Skeletal muscle tissue (tissue), 4 donors: Measurements from ENCODE around the gene PTGR3. TPM values are rescaled to one million over a fixed set of nuclear protein-coding genes. Genes with fewer than 3 reads are reported as not detected.

ENCODE experiments used
- H3K27ac ChIP-seq: one replicate; pipeline ENCODE4 v1.7.0; 2013; ENCODE audit warnings: mild to moderate bottlenecking, low read depth, low read length, inconsistent platforms
- H3K27me3 ChIP-seq, 3 donors: one replicate each; pipeline ENCODE4 v1.7.0; 2013; ENCODE audit warnings: low read length in 3 of 3; ENCODE audit not compliant: control insufficient read depth in 3 of 3, insufficient read depth in 3 of 3
- H3K36me3 ChIP-seq, 3 donors: one replicate each; pipeline ENCODE4 v1.7.0; 2013; ENCODE audit warnings: low read length in 3 of 3; ENCODE audit not compliant: control insufficient read depth in 3 of 3, insufficient read depth in 3 of 3
- H3K4me1 ChIP-seq, 3 donors: one replicate each; pipeline ENCODE4 v1.7.0; 2013; ENCODE audit warnings: low read length in 3 of 3, mild to moderate bottlenecking in 3 of 3; ENCODE audit not compliant: control insufficient read depth in 3 of 3, insufficient read depth in 3 of 3
- H3K4me3 ChIP-seq, 3 donors: one replicate each; pipeline ENCODE4 v1.7.0; 2013; ENCODE audit warnings: low read length in 3 of 3
- H3K9ac ChIP-seq, 3 donors: one replicate each; pipeline ENCODE4 v1.7.0; 2013; ENCODE audit warnings: low read length in 3 of 3, mild to moderate bottlenecking in 3 of 3, moderate library complexity in 2 of 3, low read depth in 1 of 3
- H3K9me3 ChIP-seq, 3 donors: one replicate each; pipeline ENCODE4 v1.7.0; 2013; ENCODE audit warnings: low read length in 3 of 3; ENCODE audit not compliant: control insufficient read depth in 3 of 3
- total RNA-seq: library from RNA; depleted of rRNA; stranded (reverse); fragments of >200 nt; gene quantifications from one replicate; pipeline ENCODE4 v1.2.3, GENCODE V29; 2014
- donor health status: Osteomylitis.

PTGR3 gene
- total RNA-seq, 1 donor from 2014 or later = 12.5 TPM

DNA sequence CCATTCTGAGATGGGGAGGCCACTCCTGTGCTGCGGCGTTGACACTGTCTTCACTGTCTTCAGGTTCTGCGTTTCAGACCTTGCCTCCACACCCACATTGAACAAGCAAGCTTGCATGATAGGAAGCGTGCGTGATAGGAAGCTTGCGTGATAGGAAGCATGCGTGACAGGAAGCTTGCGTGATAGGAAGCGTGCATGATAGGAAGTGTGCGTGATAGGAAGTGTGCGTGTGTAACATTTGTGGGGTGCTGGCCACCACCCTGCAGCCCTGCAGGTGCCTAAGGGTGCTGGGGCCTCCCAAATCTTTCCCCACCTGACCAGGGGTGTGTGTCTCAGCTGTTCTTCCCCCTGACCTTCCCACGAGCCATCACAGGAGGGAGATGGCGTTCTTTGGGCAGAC, 27.0 kb upstream of the PTGR3 start:
- H3K9me3 ChIP-seq = no peaks in the 10 kb centered on the region
- H3K27me3 ChIP-seq = no peaks in the 10 kb centered on the region
- H3K36me3 ChIP-seq = peaks cover 0 to 5% (median 3%) of the 10 kb centered on the region in 3 donors
- no peak overlapping the region for H3K9ac ChIP-seq
- H3K4me1 ChIP-seq = peaks cover 4 to 14% (median 8%) of the 10 kb centered on the region in 3 donors
- no peak overlapping the region for H3K4me3 ChIP-seq
- no peak overlapping the region for H3K27ac ChIP-seq

DNA sequence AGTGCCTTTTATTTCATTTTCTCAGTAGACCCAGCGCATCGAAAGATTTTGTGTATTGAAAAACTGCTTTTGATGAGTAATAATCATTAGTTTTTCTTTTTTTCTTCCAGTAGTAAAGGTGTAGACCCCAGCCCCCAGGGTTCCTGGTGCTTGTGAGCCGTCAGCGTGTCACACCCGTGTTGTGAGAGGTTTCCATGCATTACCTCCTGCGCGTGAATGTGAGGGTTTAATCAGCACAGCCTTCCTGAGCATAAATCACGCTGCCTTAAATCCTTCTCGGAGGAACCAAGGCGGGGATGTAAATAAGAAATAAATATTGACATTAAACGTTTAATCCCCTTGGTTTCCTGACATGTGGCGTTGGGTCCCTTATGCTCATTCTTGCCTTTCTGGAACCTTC, 26.0 kb upstream of the PTGR3 start:
- Histone ChIP-seq H3K9me3 (no peaks in the 10 kb centered on the region), H3K9ac (no peak overlapping the region), H3K4me1 (peaks cover 6 to 16% (median 9%) of the 10 kb centered on the region in 3 donors), H3K36me3 (peaks cover 0 to 5% (median 3%) of the 10 kb centered on the region in 3 donors), H3K27ac (no peak overlapping the region), H3K4me3 (no peak overlapping the region), H3K27me3 (no peaks in the 10 kb centered on the region)

DNA sequence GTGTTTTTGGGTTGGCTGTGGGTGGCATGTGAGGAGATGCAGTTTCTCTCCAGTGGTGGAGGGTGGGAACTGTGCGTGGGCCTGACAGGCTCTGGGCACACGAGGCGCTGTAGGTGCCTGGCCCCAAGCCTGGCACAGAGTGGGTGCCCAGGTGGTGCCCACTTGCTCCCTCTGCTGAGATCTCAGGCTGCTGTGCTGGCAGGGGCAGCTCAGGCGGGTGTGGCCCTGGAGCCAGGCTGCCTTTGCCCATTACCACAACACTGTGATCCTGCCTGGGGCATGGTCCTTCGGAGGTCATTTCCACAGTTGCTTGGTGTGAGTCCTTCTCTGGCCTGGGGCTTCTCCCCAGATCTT, 22.1 kb upstream of the PTGR3 start:
- Histone ChIP-seq H3K9ac (no peak overlapping the region), H3K4me1 (peaks cover 19 to 44% (median 21%) of the 10 kb centered on the region in 3 donors), H3K4me3 (no peak overlapping the region), H3K9me3 (no peaks in the 10 kb centered on the region), H3K27me3 (no peaks in the 10 kb centered on the region), H3K27ac (peak overlapping the region; percentile 39), H3K36me3 (peaks cover 0 to 4% (median 3%) of the 10 kb centered on the region in 3 donors)

DNA sequence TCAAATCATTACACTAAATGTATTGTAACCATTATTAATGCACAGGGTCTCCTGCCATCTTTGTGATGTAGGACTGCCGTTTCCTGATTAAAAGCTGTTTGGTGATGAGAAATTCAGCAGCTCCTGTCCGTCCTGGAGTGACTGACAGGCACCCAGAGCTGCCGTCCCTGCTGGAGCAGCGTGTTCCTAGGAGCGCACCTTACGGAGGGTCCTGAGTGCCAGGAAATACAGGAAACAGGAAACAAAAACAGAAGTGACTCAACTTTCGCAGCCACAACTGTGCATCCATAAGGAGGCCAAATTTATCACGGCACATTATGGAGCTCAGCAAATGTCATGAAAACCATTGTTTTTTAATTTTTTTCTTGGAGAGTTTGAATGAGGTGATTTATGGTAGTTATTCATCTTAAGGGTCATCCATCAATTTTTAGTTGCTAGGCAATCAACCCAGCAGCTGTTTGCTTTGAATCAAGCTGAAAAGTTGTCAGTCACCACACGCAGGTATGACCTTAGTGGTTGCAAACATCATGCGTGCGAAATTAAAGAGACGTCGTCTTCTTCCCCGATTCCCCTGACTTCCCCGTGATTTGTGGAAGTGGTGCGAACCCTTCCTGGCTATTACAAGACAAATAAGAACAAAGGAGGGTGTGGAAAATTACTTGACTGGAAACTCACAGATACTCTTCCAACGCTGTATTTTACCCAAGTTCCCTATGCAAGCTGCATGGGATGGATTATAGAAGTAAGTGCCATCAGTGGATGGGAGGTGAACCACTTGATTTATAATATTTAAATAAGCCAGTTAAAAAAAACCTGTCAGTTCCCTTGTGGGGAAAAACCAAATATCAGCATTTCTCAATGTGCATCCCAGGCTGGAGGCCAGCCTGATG, 21.5 kb upstream of the PTGR3 start:
- Histone ChIP-seq H3K4me1 (peaks cover 19 to 40% (median 21%) of the 10 kb centered on the region in 3 donors), H3K27me3 (no peaks in the 10 kb centered on the region), H3K9me3 (no peaks in the 10 kb centered on the region), H3K27ac (peak overlapping the region; percentile 39), H3K9ac (no peak overlapping the region), H3K4me3 (no peak overlapping the region), H3K36me3 (no peaks in the 10 kb centered on the region)

DNA sequence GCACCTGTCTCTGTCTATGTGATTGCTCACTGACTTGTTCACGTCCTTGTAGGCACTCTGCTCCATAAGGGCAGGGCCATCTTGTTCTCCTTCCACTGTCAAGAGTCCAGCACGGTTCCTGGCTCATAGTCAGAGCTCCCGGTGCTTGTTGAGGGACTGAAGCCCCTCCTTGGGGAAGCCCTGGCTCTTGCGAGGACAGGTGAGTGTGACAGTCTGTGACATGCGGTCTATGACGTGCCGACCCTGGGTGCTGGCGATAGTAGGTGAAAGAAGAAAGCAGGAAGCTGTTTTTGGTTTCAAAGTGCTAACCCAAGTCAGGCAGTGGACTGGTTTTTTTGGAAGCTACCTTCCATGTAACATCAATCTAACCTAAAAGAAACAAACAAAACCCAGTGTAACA, 20.5 kb upstream of the PTGR3 start:
- H3K4me3 ChIP-seq = no peak overlapping the region
- H3K36me3 ChIP-seq = no peaks in the 10 kb centered on the region
- no peak overlapping the region for H3K9ac ChIP-seq
- H3K9me3 ChIP-seq = no peaks in the 10 kb centered on the region
- no peak overlapping the region for H3K27ac ChIP-seq
- no peaks in the 10 kb centered on the region for H3K27me3 ChIP-seq
- peaks cover 19 to 40% (median 21%) of the 10 kb centered on the region in 3 donors for H3K4me1 ChIP-seq

DNA sequence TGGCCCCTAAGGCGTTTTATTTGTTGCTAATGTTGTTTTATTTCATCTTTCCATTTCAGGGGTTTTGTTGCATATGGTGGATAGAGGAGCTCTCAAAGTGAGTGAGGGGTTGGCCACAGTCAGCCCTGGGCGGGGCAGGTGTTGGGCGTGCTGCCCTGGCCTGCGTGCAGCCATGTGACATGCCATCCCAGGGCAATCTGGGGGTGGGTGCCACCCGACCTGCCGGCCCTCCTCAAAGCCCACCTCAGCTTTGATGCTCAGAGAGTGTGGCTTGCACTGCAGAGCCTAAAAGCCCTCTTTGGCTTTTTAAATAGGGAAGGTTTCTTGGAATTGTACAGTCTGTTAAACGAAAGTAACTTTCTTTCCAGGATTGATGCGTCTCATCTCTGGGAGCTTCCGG, 20.0 kb upstream of the PTGR3 start:
- Histone ChIP-seq H3K4me3 (no peak overlapping the region), H3K9me3 (no peaks in the 10 kb centered on the region), H3K27me3 (no peaks in the 10 kb centered on the region), H3K4me1 (peaks cover 19 to 40% (median 21%) of the 10 kb centered on the region in 3 donors), H3K27ac (no peak overlapping the region), H3K36me3 (no peaks in the 10 kb centered on the region), H3K9ac (no peak overlapping the region)

DNA sequence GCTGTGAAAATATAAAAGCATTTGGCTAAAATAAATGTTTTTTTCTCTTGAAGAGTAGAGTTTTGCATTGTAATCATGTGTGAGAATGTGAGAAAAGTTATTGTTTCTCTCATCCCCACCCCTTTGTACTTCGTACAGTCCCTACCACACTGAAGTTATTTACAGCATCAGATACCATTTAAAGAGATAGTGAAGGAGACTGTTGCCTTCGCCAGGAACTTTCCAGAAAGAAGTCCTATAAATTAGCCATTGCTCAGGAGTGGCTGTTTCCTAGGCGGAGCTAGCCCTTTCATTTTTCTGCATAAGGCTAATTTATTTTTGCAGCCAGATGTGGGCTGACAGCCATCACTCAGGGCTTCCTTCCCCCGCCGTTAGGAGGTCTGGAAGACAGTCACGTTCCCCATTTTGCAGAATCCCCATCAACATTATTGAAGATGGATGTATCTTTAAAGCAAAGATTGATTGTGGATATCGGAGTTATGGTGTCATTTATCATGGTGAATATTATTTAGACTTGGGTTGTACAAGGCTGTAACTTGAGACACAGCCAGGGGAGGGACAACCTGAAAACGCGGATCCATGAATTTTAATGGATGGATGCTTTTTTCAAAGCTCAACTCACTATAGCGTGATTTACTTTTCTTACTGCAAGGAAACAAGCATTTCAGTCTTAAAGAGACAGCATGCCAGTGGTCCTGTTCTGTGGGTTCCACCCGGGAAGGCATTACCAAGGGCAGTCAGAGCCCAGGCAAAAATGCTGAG, 18.8 kb upstream of the PTGR3 start:
- Histone ChIP-seq H3K9ac (peak overlapping the region in 2 of 3 donors; percentile 26 to 29), H3K4me3 (peak overlapping the region in 2 of 3 donors; percentile 1 to 17), H3K27me3 (no peaks in the 10 kb centered on the region), H3K9me3 (no peaks in the 10 kb centered on the region), H3K36me3 (no peaks in the 10 kb centered on the region), H3K4me1 (peaks cover 19 to 46% (median 29%) of the 10 kb centered on the region in 3 donors), H3K27ac (no peak overlapping the region)

DNA sequence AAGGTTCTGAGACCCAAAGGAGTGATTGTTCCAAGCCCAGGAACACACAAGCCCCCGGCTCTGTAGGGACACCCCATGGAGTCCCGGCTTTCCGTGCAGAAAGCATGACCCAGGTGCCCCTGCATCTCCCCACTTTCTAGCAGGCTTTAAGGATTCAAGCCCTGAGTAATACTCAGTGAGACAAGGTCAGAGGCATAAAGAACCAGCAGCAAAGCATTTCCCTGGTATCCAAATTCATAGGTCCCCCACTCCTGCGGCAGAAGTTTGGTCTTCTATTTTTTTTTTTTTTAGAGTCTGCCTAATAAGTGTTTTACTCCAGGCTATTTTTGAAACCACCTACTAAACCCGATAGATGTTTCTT, 18.0 kb upstream of the PTGR3 start:
- Histone ChIP-seq H3K27ac (no peak overlapping the region), H3K4me1 (peaks cover 19 to 54% (median 34%) of the 10 kb centered on the region in 3 donors), H3K27me3 (no peaks in the 10 kb centered on the region), H3K36me3 (no peaks in the 10 kb centered on the region), H3K4me3 (peak overlapping the region in 2 of 3 donors; percentile 17 to 31), H3K9ac (peak overlapping the region in 2 of 3 donors; percentile 20 to 26), H3K9me3 (no peaks in the 10 kb centered on the region)

DNA sequence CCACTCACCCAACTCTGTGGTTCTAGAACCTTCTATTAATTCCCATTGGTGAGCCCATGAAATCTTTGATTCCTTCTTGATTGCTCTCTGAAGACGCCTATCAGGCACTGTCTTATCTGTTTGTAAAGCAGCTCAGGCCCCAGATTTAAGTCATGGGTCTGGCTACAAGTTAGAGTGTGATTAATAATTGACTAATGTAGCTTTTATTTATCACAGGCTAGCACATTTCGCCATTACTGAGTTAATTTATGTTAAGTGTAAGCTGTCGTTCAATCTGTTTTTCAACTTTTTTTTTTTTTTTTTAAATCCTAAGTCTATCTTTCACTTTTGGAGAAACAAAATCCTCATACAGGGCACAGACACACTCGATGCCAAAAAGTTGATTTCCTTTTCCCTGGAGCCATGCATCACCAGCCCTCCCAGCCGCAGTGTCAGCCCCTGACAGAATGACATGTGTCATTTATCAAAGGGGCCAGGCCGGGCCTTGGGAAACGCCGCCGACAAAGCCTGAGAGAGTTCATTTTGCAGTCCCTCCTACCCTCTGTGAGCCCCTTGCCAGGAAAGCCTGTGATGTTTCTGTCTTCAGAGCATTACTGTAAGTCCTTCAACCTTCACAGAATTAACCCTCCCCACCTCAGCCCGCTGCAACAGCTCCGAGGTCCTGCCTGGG, 17.5 kb upstream of the PTGR3 start:
- no peaks in the 10 kb centered on the region for H3K36me3 ChIP-seq
- H3K27me3 ChIP-seq = no peaks in the 10 kb centered on the region
- peak overlapping the region in 2 of 3 donors; percentile 31 to 51 for H3K4me3 ChIP-seq
- no peak overlapping the region for H3K27ac ChIP-seq
- H3K9me3 ChIP-seq = no peaks in the 10 kb centered on the region
- H3K4me1 ChIP-seq = peaks cover 19 to 57% (median 37%) of the 10 kb centered on the region in 3 donors
- peak overlapping the region in 2 of 3 donors; percentile 20 to 26 for H3K9ac ChIP-seq
